ENCODE data around the gene ACLY. TPM values are rescaled to one million over a fixed set of nuclear protein-coding genes. Genes with fewer than 3 reads are reported as not detected.

The ACLY gene
- total RNA-seq, 1 donor from 2014 or later = 422 TPM

DNA sequence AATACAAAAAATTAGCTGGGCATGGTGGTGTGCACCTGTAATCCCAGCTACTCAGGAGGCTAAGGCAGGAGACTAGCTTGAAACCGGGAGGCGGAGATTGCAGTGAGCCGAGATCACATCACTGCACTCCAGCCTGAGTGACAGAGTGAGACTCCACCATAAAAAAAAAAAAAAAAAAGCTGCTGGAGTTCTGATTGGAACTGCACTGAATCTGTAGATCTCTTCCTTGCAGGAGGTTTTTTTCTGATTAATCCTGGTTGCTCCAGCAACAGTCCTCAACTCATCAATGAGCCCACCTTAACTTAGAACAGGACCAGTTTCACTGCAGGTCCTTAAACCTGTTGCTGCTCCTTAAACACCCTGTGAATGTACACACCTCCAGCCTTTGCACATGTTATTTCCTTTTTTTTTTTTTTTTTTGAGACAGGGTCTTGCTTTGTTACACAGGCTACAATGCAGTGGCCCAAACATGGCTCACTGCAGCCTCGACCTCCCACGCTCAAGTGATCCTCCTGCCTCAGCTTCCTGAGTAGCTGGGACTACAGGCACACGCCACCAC, 10.0 kb upstream of the ACLY start:
- peak overlapping the region; percentile 91 for H3K4me3 Mint-ChIP-seq

DNA sequence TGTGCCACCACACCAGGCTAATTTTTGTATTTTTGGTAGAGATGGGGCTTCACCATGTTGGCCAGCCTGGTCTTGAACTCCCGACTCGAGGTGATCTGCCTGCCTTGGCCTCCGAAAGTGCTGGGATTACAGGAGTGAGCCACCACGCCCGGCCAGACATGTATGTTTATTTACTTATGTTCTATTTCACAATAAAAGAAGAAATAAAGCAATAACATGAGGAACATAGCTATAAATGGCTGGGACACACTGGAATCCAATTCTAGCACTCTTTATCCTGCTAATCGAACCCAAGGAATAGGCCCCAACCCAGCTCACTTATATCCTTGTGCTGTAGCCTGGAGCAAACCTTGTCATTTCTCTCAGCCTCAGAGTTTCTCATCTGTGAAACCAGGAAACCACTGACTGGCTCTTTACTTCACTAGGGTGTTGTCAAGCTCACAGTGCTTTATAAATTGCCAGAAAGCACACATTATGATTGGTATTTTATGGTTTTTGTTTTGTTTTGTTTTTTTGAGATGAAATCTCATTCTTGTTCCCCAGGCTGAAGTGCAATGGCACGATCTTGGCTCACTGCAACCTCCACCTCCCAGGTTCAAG, 7.3 kb upstream of the ACLY start:
- H3K27me3 Mint-ChIP-seq (ENCODE audit: low read depth) = no peaks in the 10 kb centered on the region
- no peak overlapping the region for H3K4me3 Mint-ChIP-seq
- no peak for DNase-seq (ENCODE audit: low read depth, low spot score)
- H3K4me1 Mint-ChIP-seq = peaks cover 26% of the 10 kb centered on the region
- no peaks in the 10 kb centered on the region for H3K9me3 Mint-ChIP-seq
- no peaks in the 10 kb centered on the region for H3K36me3 Mint-ChIP-seq (ENCODE audit: low read depth)
- TF ChIP-seq, protein P1, sequence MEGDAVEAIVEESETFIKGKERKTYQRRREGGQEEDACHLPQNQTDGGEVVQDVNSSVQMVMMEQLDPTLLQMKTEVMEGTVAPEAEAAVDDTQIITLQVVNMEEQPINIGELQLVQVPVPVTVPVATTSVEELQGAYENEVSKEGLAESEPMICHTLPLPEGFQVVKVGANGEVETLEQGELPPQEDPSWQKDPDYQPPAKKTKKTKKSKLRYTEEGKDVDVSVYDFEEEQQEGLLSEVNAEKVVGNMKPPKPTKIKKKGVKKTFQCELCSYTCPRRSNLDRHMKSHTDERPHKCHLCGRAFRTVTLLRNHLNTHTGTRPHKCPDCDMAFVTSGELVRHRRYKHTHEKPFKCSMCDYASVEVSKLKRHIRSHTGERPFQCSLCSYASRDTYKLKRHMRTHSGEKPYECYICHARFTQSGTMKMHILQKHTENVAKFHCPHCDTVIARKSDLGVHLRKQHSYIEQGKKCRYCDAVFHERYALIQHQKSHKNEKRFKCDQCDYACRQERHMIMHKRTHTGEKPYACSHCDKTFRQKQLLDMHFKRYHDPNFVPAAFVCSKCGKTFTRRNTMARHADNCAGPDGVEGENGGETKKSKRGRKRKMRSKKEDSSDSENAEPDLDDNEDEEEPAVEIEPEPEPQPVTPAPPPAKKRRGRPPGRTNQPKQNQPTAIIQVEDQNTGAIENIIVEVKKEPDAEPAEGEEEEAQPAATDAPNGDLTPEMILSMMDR (conservative IDR thresholded peaks at IDR 0.05) = no peak
- no peak overlapping the region for H3K27ac Mint-ChIP-seq (ENCODE audit: unreplicated experiment)

More for the DNA sequence above, 10.0 kb upstream of the ACLY start:
- DNase-seq (ENCODE audit: low read depth, low spot score) = no peak
- TF ChIP-seq, protein P1 (conservative IDR thresholded peaks at IDR 0.05) = no peak
- no peak overlapping the region for H3K27ac Mint-ChIP-seq (ENCODE audit: unreplicated experiment)
- H3K9me3 Mint-ChIP-seq = no peaks in the 10 kb centered on the region
- H3K4me1 Mint-ChIP-seq = peaks cover 29% of the 10 kb centered on the region
- H3K27me3 Mint-ChIP-seq (ENCODE audit: low read depth) = no peaks in the 10 kb centered on the region
- H3K36me3 Mint-ChIP-seq (ENCODE audit: low read depth) = no peaks in the 10 kb centered on the region

DNA sequence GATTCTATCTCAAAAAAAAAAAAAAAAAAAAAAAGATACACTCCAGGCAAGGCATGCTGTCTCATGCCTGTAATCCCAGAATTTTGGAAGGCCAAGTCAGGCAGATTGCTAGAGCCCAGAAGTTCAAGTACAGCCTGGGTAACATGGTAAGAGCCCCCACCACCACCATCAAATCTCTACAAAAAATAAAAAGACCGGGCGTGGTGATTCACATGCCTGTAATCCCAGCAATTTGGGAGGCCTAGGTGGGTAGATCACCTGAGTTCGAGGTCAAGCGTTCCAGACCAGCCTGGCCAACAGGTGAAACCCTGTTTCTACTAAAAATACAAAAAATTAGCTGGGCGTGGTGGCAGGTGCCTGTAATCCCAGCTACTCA, 1.8 kb upstream of the ACLY start:
- Mint-ChIP-seq H3K27ac (ENCODE audit: unreplicated experiment) (no peak overlapping the region), H3K9me3 (no peaks in the 10 kb centered on the region), H3K4me1 (peaks cover 34% of the 10 kb centered on the region), H3K27me3 (ENCODE audit: low read depth) (no peaks in the 10 kb centered on the region), H3K36me3 (ENCODE audit: low read depth) (no peaks in the 10 kb centered on the region), H3K4me3 (no peak overlapping the region)
- TF ChIP-seq, protein P1 (conservative IDR thresholded peaks at IDR 0.05) = no peak
- DNase-seq (ENCODE audit: low read depth, low spot score) = no peak

DNA sequence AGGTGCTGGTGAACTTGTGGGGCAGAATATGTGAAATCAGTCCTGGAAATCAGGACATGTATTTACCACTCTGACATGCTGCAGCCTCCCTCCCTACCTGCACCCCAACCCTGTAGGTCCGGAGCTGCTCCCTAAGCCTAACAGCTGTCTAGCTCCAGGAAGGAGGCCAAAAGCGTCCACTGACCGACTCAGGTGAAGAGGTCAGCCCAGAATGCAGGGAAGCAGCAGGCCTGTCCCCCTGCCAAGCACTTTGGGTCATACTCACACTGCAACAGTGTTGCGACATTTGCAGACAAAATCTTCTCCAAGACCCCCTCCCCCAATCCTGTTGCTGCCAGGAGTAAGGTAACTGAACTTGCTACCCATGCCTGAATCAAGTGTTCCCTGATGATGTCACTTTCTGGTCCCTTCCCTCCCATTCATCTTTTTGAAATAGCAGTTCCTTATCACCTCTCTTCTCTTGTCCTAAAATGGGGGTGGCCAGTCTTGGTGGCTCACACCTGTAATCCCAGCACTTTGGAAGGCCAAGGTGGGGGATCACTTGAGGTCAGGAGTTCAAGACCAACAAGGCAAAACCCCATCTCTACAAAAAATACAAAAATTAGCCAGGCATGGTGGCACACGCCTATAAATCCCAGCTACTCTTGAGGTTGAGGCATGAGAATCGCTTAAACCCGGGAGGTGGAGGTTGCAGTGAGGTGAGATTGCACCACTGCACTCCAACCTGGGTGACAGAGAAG, 1.3 kb upstream of the ACLY start:
- Mint-ChIP-seq H3K27ac (ENCODE audit: unreplicated experiment) (peak overlapping the region; percentile 96), H3K4me3 (peak overlapping the region; percentile 96), H3K9me3 (no peaks in the 10 kb centered on the region), H3K27me3 (ENCODE audit: low read depth) (no peaks in the 10 kb centered on the region), H3K36me3 (ENCODE audit: low read depth) (no peaks in the 10 kb centered on the region), H3K4me1 (peaks cover 38% of the 10 kb centered on the region)
- DNase-seq (ENCODE audit: low read depth, low spot score) = no peak
- TF ChIP-seq, protein P1 (conservative IDR thresholded peaks at IDR 0.05) = no peak

DNA sequence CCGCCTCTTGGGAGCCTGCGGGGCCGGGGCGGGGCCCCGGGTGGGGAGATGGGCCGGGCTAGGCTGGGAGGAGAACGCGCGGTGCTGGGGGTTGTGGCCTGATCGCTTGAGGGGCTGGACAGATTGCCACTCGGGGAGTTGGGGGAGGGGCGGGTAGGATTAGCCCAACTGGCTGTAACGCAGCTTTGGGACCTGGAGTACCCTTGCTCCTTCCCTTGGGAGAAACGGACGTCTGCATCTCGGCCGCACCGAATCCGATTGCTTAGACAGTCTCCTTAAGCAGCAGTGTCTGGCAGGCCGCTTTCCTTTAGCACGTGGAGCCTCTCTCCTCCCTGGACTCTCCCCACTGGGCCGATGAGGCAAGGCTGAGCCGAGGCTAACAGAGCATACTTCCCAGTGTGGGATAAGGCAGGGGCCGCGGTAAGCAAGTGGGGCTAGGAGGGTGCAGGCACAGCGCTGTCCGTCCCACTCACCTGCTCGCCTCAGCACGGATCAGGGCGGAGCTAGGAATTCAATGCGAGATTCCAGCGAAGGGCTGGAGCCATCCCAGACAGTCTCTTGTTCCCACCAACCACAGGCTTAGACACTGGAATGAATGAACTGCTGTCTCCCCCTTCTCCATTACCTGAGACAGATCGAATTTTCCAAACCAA, 540 bp upstream of the ACLY start:
- H3K36me3 Mint-ChIP-seq (ENCODE audit: low read depth) = peaks cover 2% of the 10 kb centered on the region
- no peak for DNase-seq (ENCODE audit: low read depth, low spot score)
- peak overlapping the region; percentile 96 for H3K4me3 Mint-ChIP-seq
- peaks cover 45% of the 10 kb centered on the region for H3K4me1 Mint-ChIP-seq
- peak overlapping the region; percentile 96 for H3K27ac Mint-ChIP-seq (ENCODE audit: unreplicated experiment)
- no peaks in the 10 kb centered on the region for H3K27me3 Mint-ChIP-seq (ENCODE audit: low read depth)
- TF ChIP-seq, protein P1 (conservative IDR thresholded peaks at IDR 0.05) = no peak
- no peaks in the 10 kb centered on the region for H3K9me3 Mint-ChIP-seq

All from neural crest cell (in vitro differentiated cells).